Mesenchymal stem cell (in vitro differentiated cells and primary cell): ENCODE results near the gene ME1.
A peak's percentile ranks its signal among the peaks of the same experiment; 100 is the strongest.

Source experiments
- DNase-seq: peaks from one replicate; pipeline ENCODE4 v3.0.0-alpha.2; 2013
- H2AFZ ChIP-seq: one replicate; pipeline ENCODE4 v1.6.1; 2013; ENCODE audit warnings: low read depth, mild to moderate bottlenecking, control low read depth, inconsistent platforms, low read length, moderate library complexity
- H2AK5ac ChIP-seq: 2 replicates; pipeline ENCODE4 v1.6.1; 2013; ENCODE audit warnings: low read length, moderate library complexity, mild to moderate bottlenecking, inconsistent platforms; ENCODE audit not compliant: severe bottlenecking
- H2BK120ac ChIP-seq: one replicate; pipeline ENCODE4 v1.6.1; 2013; ENCODE audit warnings: low read depth, mild to moderate bottlenecking, inconsistent platforms, low read length, moderate library complexity
- H2BK12ac ChIP-seq, 2 experiments: one replicate each; pipeline ENCODE4 v1.6.1; 2013; ENCODE audit warnings: inconsistent platforms in 2 of 2, low read length in 2 of 2, mild to moderate bottlenecking in 2 of 2, moderate library complexity in 2 of 2, control low read depth in 1 of 2
- H2BK15ac ChIP-seq: one replicate; pipeline ENCODE4 v1.6.1; 2013; ENCODE audit warnings: mild to moderate bottlenecking, low read depth, inconsistent platforms; ENCODE audit not compliant: poor library complexity, severe bottlenecking
- H2BK5ac ChIP-seq: 2 replicates; pipeline ENCODE4 v1.6.1; 2013; ENCODE audit warnings: low read depth, mild to moderate bottlenecking, low read length, control low read depth, inconsistent platforms; ENCODE audit not compliant: poor library complexity, severe bottlenecking
- H3K14ac ChIP-seq, 2 experiments: one replicate each; pipeline ENCODE4 v1.6.1; 2013; ENCODE audit warnings: inconsistent platforms in 2 of 2, low read length in 2 of 2, control low read depth in 1 of 2, mild to moderate bottlenecking in 1 of 2, moderate library complexity in 1 of 2
- H3K18ac ChIP-seq, 2 experiments: one replicate each; pipeline ENCODE4 v1.6.1; 2013; ENCODE audit warnings: inconsistent platforms in 2 of 2, low read length in 2 of 2, control low read depth in 1 of 2, low read depth in 1 of 2, mild to moderate bottlenecking in 1 of 2
- H3K23ac ChIP-seq, 2 experiments: one replicate each; pipeline ENCODE4 v1.6.1; 2013; ENCODE audit warnings: inconsistent platforms in 2 of 2, low read length in 2 of 2, mild to moderate bottlenecking in 2 of 2, moderate library complexity in 2 of 2, control low read depth in 1 of 2
- H3K27ac ChIP-seq: 2 replicates; pipeline ENCODE4 v1.5.1; 2013; ENCODE audit warnings: mild to moderate bottlenecking, moderate library complexity, low read length, control low read depth, inconsistent platforms; ENCODE audit not compliant: poor library complexity, severe bottlenecking
- H3K27me3 ChIP-seq, 2 experiments: 2 replicates each; pipeline versions ENCODE4 v1.6.1 to v1.7.0; 2013; ENCODE audit warnings: low read length in 2 of 2, mild to moderate bottlenecking in 2 of 2, moderate library complexity in 2 of 2, control low read depth in 1 of 2, inconsistent platforms in 1 of 2; ENCODE audit not compliant: control insufficient read depth in 1 of 2, insufficient read depth in 1 of 2
- H3K36me3 ChIP-seq, 2 experiments: 2 replicates each; pipeline versions ENCODE4 v1.6.1 to v1.7.0; 2013; ENCODE audit warnings: low read length in 2 of 2, control low read depth in 1 of 2, inconsistent platforms in 1 of 2, low read depth in 1 of 2, mild to moderate bottlenecking in 1 of 2; ENCODE audit not compliant: insufficient read depth in 2 of 2, control insufficient read depth in 1 of 2
- H3K4ac ChIP-seq, 2 experiments: one replicate each; pipeline ENCODE4 v1.6.1; 2013; ENCODE audit warnings: inconsistent platforms in 2 of 2, low read length in 2 of 2, mild to moderate bottlenecking in 2 of 2, moderate library complexity in 2 of 2, control low read depth in 1 of 2, low read depth in 1 of 2
- H3K4me1 ChIP-seq: 2 replicates; pipeline ENCODE4 v1.6.1; 2013; ENCODE audit warnings: low read depth, low read length, control low read depth; ENCODE audit not compliant: control insufficient read depth, insufficient read depth
- H3K4me2 ChIP-seq: 2 replicates; pipeline ENCODE4 v1.6.1; 2013; ENCODE audit warnings: low read length, mild to moderate bottlenecking, inconsistent platforms; ENCODE audit not compliant: poor library complexity, severe bottlenecking
- H3K4me3 ChIP-seq, 2 experiments: 2 replicates each; pipeline versions ENCODE4 v1.5.1 to v1.7.0; 2013; ENCODE audit warnings: low read length in 2 of 2, mild to moderate bottlenecking in 2 of 2, control low read depth in 1 of 2, low read depth in 1 of 2; ENCODE audit not compliant: insufficient read depth in 1 of 2
- H3K79me1 ChIP-seq: replicated peaks from 2 replicates; pipeline ENCODE4 v1.6.1; 2013; ENCODE audit warnings: mild to moderate bottlenecking, control low read depth, low read length, inconsistent platforms; ENCODE audit not compliant: poor library complexity, severe bottlenecking
- H3K9ac ChIP-seq: 2 replicates; pipeline ENCODE4 v1.7.0; 2013; ENCODE audit warnings: mild to moderate bottlenecking, low read length, moderate library complexity
- H3K9me3 ChIP-seq: 2 replicates; pipeline ENCODE4 v1.7.0; 2013; ENCODE audit warnings: mild to moderate bottlenecking, low read length; ENCODE audit not compliant: control insufficient read depth
- H4K8ac ChIP-seq: one replicate; pipeline ENCODE4 v1.6.1; 2013; ENCODE audit warnings: inconsistent platforms, mild to moderate bottlenecking, low read length, moderate library complexity
- H4K91ac ChIP-seq: one replicate; pipeline ENCODE4 v1.6.1; 2013; ENCODE audit warnings: mild to moderate bottlenecking, low read length, inconsistent platforms
- WGBS: methylation state at CpG from one replicate; pipeline ENCODE4 v1.1.7; 2013; ENCODE audit warnings: mixed read lengths; 5-methylcytosine and 5-hydroxymethylcytosine counted together

Gene ME1

GRCh38 chr6:83231146-83231545 is 199.7 kb downstream of the ME1 start:
- no peak overlapping the region for H3K27ac ChIP-seq
- H3K4me2 ChIP-seq, result no peak overlapping the region

GRCh38 chr6:83226517-83226916 is 204.3 kb downstream of the ME1 start:
- no peak overlapping the region for H3K4me2 ChIP-seq
- H3K4ac ChIP-seq, result no peak overlapping the region
- H2BK15ac ChIP-seq, result no peak overlapping the region
- H4K91ac ChIP-seq, result no peak overlapping the region
- no peaks in the 10 kb centered on the region for H3K27me3 ChIP-seq
- H3K4me3 ChIP-seq, result no peak overlapping the region
- no CpG with 5 or more reads among the region's 1 CpG for WGBS
- H3K36me3 ChIP-seq, result peaks cover 0 to 17% of the 10 kb centered on the region in 2 experiments
- H2AFZ ChIP-seq, result no peak overlapping the region
- no peak overlapping the region for H2BK12ac ChIP-seq
- no peak overlapping the region for H3K18ac ChIP-seq
- H2BK5ac ChIP-seq, result no peak overlapping the region
- H3K27ac ChIP-seq, result no peak overlapping the region
- no peaks in the 10 kb centered on the region for H3K4me1 ChIP-seq
- no peak overlapping the region for H4K8ac ChIP-seq
- H3K9ac ChIP-seq, result no peak overlapping the region
- no peak overlapping the region for H2AK5ac ChIP-seq
- DNase-seq, result no peak
- no peak overlapping the region for H3K23ac ChIP-seq
- H3K79me1 ChIP-seq, result no peaks in the 10 kb centered on the region
- H3K14ac ChIP-seq, result no peak overlapping the region
- H3K9me3 ChIP-seq, result no peaks in the 10 kb centered on the region
- H2BK120ac ChIP-seq, result no peak overlapping the region

More at GRCh38 chr6:83231146-83231545, 199.7 kb downstream of the ME1 start:
- Histone ChIP-seq H2BK15ac (no peak overlapping the region), H4K8ac (no peak overlapping the region), H2AK5ac (no peak overlapping the region), H3K9me3 (no peaks in the 10 kb centered on the region), H3K4me3 (no peak overlapping the region), H3K23ac (no peak overlapping the region), H3K36me3 (peaks cover 0 to 7% of the 10 kb centered on the region in 2 experiments), H2BK120ac (no peak overlapping the region), H3K14ac (no peak overlapping the region), H3K79me1 (no peaks in the 10 kb centered on the region), H4K91ac (no peak overlapping the region), H2BK5ac (no peak overlapping the region), H3K9ac (no peak overlapping the region), H3K4me1 (no peaks in the 10 kb centered on the region), H3K27me3 (no peaks in the 10 kb centered on the region), H3K18ac (no peak overlapping the region), H2AFZ (no peak overlapping the region), H3K4ac (no peak overlapping the region), H2BK12ac (no peak overlapping the region)
- no peak for DNase-seq
- 88% methylated on average over 1 of the region's 1 CpG for WGBS

DNA sequence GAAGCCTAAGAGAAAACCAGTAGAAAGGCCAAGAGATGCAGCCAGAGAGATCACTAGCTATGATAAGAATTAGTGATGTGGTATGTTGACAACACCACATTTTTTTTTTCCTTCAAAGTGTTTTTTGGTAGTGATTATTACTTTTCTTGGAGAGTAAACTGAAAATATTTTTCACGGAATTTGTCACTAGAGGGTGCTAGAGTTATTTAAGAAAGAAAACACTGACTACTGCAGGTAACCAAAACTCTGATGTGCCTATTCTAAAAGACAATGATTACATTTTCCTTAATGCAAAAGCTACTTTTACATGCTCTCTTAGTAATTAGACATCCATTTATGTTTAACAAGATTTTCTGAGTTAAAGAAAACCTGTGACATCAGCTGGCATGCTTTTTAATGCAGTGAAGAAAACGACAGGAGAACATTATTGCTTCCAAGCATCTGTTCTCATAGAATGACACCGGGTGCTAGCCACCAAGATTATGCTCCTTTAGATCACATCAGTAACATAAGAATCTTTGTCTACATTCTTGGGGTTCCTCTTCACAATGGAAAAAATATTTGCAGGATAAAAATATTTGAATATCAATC is 208.9 kb downstream of the ME1 start:
- Histone ChIP-seq H3K4me1 (no peaks in the 10 kb centered on the region), H3K27ac (no peak overlapping the region)

GRCh38 chr6:83221276-83221675 is 209.6 kb downstream of the ME1 start:
- Histone ChIP-seq H2BK5ac (no peak overlapping the region), H3K4me2 (no peak overlapping the region), H2BK15ac (no peak overlapping the region), H3K4me3 (no peak overlapping the region), H3K4me1 (no peaks in the 10 kb centered on the region), H4K8ac (no peak overlapping the region), H3K14ac (no peak overlapping the region), H3K79me1 (no peaks in the 10 kb centered on the region), H3K18ac (no peak overlapping the region), H2AK5ac (no peak overlapping the region), H3K27ac (no peak overlapping the region), H3K23ac (no peak overlapping the region), H3K36me3 (peaks cover 0 to 20% of the 10 kb centered on the region in 2 experiments), H2AFZ (no peak overlapping the region), H2BK12ac (no peak overlapping the region), H3K27me3 (no peaks in the 10 kb centered on the region), H3K4ac (no peak overlapping the region), H2BK120ac (no peak overlapping the region), H4K91ac (no peak overlapping the region), H3K9ac (no peak overlapping the region), H3K9me3 (no peaks in the 10 kb centered on the region)
- 77% methylated on average over 1 of the region's 1 CpG for WGBS
- peak; percentile 5 for DNase-seq

More for the DNA sequence above, 208.9 kb downstream of the ME1 start:
- Histone ChIP-seq H3K14ac (no peak overlapping the region), H2BK12ac (no peak overlapping the region), H2BK120ac (no peak overlapping the region), H3K18ac (no peak overlapping the region), H3K23ac (no peak overlapping the region), H2AK5ac (no peak overlapping the region), H4K91ac (no peak overlapping the region), H3K4me3 (no peak overlapping the region), H2AFZ (no peak overlapping the region), H3K79me1 (no peaks in the 10 kb centered on the region), H3K9ac (no peak overlapping the region), H3K4ac (no peak overlapping the region), H3K9me3 (no peaks in the 10 kb centered on the region), H2BK5ac (no peak overlapping the region), H3K4me2 (no peak overlapping the region), H3K36me3 (peaks cover 0 to 20% of the 10 kb centered on the region in 2 experiments), H4K8ac (no peak overlapping the region), H3K27me3 (no peaks in the 10 kb centered on the region), H2BK15ac (no peak overlapping the region)
- WGBS, result 94% methylated on average over 2 of the region's 3 CpGs
- DNase-seq, result peak; percentile 55
